SK-N-MC (cell line): ENCODE data around the gene TRIM29.

Source experiments
- DNase-seq: peaks from one replicate; pipeline ENCODE4 v3.0.0-alpha.2; 2011; ENCODE audit warnings: low read depth, low spot score
- H3K27ac ChIP-seq: fragments of 200-600 bp; sonication (generic); 2 replicates; pipeline ENCODE4 v1.5.1; 2016; ENCODE audit warnings: mixed run types
- H3K36me3 ChIP-seq: fragments of 200-600 bp; sonication (generic); 2 replicates; pipeline ENCODE4 v1.6.1; 2017; ENCODE audit warnings: antibody characterized with exemption, low read length, mixed read lengths; ENCODE audit not compliant: insufficient read depth
- H3K4me3 ChIP-seq: fragments of 200-600 bp; sonication (generic); 2 replicates; pipeline ENCODE4 v1.5.1; 2016
- H3K9ac ChIP-seq: fragments of 200-600 bp; sonication (generic); 2 replicates; pipeline ENCODE4 v1.8.0; 2017; ENCODE audit warnings: mixed run types, mixed read lengths; ENCODE audit not compliant: insufficient read length
- H3K9me3 ChIP-seq: fragments of 200-600 bp; sonication (generic); 2 replicates; pipeline ENCODE4 v1.6.1; 2017; ENCODE audit warnings: low read depth, mild to moderate bottlenecking, antibody characterized with exemption, low read length, moderate library complexity, mixed read lengths
- EZH2 ChIP-seq: fragments of 200-600 bp; sonication (generic); IDR thresholded peaks from one replicate; pipeline ENCODE4 v1.6.1; 2017; ENCODE audit warnings: antibody characterized with exemption
- FOXP2 ChIP-seq: optimal IDR thresholded peaks from 2 replicates; pipeline ENCODE3; 2011; ENCODE audit warnings: mild to moderate bottlenecking, moderate library complexity; ENCODE audit not compliant: insufficient read depth; ENCODE audit errors: extremely low read length, control extremely low read depth
- POLR2AphosphoS5 ChIP-seq: IDR thresholded peaks from 2 replicates; pipeline ENCODE4 v1.6.1; 2012; ENCODE audit warnings: mild to moderate bottlenecking, low read depth, low read length, borderline replicate concordance

Gene TRIM29

DNA sequence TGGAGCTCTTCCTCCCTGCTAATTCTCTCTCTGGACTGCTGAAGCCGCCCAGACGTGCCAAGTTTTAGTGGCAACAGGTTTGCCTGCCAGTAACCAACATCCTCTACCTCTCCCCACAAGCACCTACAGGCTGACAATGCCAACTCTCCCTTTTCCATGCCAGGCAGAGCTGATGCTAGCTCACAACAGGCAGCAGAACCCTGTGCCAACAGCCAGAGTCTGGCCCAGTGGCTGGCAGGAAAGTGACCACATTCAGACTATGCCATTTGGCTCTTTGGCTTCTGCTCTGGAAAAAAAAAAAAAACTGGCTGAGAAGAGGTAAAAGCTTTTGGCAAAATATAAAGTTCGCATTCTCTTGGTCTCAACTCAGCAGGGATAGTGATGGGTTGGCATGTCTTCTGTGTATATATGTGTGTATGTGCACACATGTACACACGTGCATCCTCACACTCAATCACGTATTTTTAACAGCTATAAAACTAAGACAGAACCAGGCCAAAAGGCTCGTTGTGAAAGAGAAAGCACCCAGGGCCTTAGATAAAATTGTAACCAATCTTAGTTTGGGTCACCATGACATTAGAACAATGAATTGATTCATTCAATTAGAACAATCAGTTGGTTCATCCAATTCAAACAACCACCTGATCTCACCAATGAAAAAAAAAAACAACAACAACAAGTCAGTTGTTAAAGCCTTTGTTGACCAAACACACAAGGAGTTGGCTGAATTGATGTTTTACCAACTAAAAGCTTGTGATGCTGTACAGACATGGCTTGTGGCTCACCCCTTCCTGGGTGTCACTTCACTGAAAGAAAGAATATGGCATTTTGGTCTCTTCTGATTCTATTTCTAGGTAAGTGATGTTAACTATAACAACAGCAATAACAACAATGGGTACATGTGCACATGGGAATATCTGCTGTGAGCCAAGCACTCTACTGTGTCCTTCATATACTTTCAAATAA is 48.6 kb downstream of the TRIM29 start:
- DNase-seq: no peak
- H3K9me3 ChIP-seq: no peaks in the 10 kb centered on the region
- no peak overlapping the region for H3K27ac ChIP-seq
- H3K9ac ChIP-seq: no peak overlapping the region
- no peaks in the 10 kb centered on the region for H3K36me3 ChIP-seq
- no peak overlapping the region for H3K4me3 ChIP-seq
- no peak for TF ChIP-seq FOXP2
- TF ChIP-seq POLR2AphosphoS5: no peak
- TF ChIP-seq EZH2: no peak

DNA sequence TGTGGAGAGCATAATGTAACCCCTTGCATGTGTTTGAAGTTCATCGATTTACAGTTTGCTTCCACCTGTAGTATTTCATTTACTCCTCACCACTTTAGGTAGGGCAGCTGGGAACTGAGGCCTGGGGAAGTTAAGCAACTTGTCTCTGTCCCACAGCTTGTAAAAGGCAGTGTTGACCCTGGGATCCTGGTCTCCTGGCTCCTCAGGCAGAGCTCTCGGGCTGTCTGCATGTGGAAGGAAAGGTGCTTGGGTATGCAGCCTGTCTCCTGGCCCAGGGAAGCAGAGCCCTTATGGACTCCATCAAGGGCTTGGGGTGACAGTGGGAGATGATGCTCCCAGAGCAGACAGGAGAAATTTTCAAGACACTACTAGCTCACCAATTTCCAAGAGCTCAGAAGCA is 49.9 kb downstream of the TRIM29 start:
- Histone ChIP-seq H3K27ac (no peak overlapping the region), H3K9ac (no peak overlapping the region), H3K4me3 (no peak overlapping the region), H3K9me3 (no peaks in the 10 kb centered on the region), H3K36me3 (no peaks in the 10 kb centered on the region)
- TF ChIP-seq POLR2AphosphoS5 (no peak), FOXP2 (no peak), EZH2 (no peak)
- DNase-seq: no peak

DNA sequence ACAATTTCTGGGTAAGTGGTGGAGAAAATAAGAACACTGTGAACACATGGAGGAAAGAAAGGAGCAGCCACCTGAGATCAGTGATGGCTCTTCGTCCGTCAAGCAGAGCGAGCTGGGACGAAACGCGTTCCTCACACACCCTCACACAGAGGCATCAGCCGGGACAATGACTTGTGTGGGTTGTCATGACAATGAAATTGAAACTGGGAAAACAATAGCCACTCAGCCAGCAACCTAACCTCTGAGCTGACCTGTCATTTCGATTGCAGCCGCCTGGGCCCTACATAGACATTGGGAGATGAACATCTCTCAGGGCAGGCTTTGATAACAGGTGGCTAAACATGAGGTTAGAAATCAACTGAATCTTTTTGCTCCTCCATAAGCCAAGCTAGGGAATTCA is 51.3 kb downstream of the TRIM29 start:
- H3K27ac ChIP-seq: no peak overlapping the region
- no peak overlapping the region for H3K9ac ChIP-seq
- no peak for TF ChIP-seq EZH2
- TF ChIP-seq POLR2AphosphoS5: no peak
- no peak for TF ChIP-seq FOXP2
- DNase-seq: no peak
- no peak overlapping the region for H3K4me3 ChIP-seq
- H3K36me3 ChIP-seq: no peaks in the 10 kb centered on the region
- no peaks in the 10 kb centered on the region for H3K9me3 ChIP-seq

DNA sequence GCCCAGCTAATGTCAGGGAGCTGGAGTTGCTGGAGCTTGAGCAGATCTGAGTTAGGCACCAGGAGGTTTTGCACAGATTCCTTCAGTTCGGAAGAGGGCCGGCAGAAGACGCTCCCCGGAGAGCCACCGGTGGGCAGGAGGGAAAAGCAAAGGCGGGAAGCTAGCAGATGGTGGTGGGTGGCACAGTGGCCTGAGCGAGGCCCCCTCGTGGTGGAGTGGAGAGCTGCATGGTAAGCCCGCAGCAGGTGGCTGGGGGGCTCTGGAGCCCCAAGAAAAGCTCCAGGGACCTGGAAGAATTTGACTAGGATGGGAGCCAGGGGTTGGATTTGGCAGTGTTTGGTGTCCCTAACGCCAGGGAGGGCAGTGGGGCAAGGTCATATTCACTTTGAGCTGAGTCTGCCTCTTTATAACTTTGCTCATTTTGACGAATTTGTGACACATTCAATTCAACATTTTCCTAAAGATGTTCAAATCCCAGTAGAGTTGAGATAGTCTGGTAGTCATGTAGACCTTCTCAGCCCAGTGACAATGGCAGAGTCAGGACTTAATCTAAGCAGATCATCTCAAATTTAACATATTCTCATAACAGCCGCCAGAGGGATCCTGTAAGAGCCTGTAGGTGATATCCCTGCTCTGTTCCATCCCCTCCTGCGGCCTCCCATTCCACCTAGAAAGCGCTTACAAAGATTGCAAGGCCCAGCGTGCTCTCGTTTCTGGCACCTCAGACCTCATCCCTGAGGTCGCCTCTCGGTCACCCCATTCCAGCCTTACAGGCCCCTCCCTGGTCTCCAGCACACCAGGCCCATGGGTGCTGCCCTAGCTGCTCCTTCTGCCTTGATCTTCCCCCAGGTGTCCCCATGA is 57.9 kb downstream of the TRIM29 start:
- no peak for DNase-seq
- no peak overlapping the region for H3K27ac ChIP-seq
- no peaks in the 10 kb centered on the region for H3K9me3 ChIP-seq
- H3K36me3 ChIP-seq: no peaks in the 10 kb centered on the region
- no peak overlapping the region for H3K4me3 ChIP-seq
- TF ChIP-seq EZH2: no peak
- no peak for TF ChIP-seq FOXP2
- TF ChIP-seq POLR2AphosphoS5: no peak
- H3K9ac ChIP-seq: no peak overlapping the region

DNA sequence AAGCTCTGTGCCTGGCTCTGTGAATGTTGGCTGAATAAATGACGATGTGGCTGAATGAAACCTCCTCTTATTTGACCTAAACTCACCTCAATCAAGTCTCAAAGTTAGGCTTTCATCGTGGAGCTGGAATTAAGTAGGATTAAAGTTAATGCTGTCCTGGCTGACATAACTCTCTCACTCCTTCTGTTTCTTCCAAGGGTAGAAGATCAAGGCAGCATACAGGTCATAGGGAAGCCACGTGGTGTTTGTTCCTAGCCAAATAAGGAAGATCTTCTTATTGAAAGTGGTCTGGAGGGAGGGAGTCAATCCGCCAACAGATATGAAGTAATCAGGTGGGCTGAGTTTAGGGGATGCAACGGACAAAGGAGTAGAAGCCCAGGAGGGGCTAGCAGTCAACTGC is 59.5 kb downstream of the TRIM29 start:
- Histone ChIP-seq H3K4me3 (no peak overlapping the region), H3K27ac (no peak overlapping the region), H3K9ac (no peak overlapping the region), H3K36me3 (no peaks in the 10 kb centered on the region), H3K9me3 (no peaks in the 10 kb centered on the region)
- DNase-seq: no peak
- TF ChIP-seq EZH2: no peak
- no peak for TF ChIP-seq FOXP2
- TF ChIP-seq POLR2AphosphoS5: no peak

DNA sequence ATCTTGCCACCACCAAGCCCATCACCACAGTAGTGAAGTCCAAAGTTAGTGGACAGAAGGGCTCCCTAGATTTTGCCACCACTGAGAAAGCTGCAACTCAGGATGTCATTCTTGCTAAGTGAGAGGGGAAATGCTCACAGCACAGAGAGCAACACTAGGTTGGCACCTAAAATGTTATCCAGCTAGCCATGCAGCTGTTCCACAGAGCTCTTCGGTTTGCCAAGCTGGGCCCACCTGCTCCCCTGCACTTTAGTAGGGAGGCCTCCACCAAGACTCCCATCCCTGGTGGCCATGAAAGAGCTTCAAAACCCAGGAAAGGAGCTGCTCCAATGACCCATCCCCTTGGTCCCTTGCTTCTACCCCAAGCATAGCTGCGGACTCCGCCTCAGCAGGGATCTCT is 63.8 kb downstream of the TRIM29 start:
- no peak overlapping the region for H3K9ac ChIP-seq
- TF ChIP-seq FOXP2 (no peak), EZH2 (no peak), POLR2AphosphoS5 (no peak)
- no peaks in the 10 kb centered on the region for H3K36me3 ChIP-seq
- no peak overlapping the region for H3K27ac ChIP-seq
- DNase-seq: no peak
- no peaks in the 10 kb centered on the region for H3K9me3 ChIP-seq
- H3K4me3 ChIP-seq: no peak overlapping the region

DNA sequence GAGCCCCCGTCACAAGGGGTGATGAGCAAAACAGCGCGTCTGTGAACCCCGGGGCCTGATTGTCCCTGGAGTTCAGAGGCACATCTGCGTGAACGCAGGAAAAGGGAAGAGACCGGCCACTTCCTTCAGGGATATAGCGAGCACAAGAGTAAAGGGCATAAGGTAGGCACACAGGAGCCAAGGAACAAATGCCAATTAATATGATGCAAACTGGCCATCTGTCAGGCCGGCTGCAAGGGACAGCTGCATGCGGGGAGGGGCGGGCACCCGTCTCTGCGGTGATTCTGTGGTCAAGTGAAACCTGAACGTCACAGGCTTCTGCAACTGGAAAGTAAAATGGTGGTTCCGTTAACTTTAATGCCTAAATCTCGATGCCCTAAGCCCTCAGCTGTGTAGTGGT is 64.7 kb downstream of the TRIM29 start:
- Histone ChIP-seq H3K36me3 (no peaks in the 10 kb centered on the region), H3K9ac (no peak overlapping the region), H3K27ac (no peak overlapping the region), H3K9me3 (no peaks in the 10 kb centered on the region), H3K4me3 (no peak overlapping the region)
- TF ChIP-seq POLR2AphosphoS5 (no peak), FOXP2 (no peak), EZH2 (no peak)
- DNase-seq: no peak

DNA sequence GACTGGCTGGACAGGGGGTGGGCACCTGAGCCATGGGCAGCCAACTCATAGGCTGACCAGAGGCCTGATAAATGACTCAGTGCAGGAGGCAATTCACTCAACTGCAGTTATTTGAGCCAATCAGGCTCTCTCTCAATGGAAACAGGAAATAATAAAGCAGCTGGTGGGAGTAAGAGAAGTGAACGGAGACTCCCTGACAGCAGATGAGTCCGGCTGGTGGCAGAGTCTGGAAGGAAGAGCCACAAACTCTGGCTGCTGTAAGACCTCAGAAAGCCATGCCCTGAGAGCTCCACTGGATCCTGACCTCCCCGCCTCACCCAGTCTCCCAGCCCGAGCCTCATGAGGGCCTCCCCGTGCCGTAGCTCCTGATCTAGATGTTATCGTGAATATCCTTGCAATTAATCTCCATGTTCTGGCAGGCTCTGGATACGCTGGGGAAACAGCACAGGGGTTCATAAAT is 69.8 kb downstream of the TRIM29 start:
- H3K36me3 ChIP-seq: no peaks in the 10 kb centered on the region
- no peak overlapping the region for H3K4me3 ChIP-seq
- H3K27ac ChIP-seq: no peak overlapping the region
- DNase-seq: no peak
- no peaks in the 10 kb centered on the region for H3K9me3 ChIP-seq
- TF ChIP-seq FOXP2: no peak
- no peak for TF ChIP-seq EZH2
- H3K9ac ChIP-seq: no peak overlapping the region
